K562 (cell line): ENCODE data around the gene GRIPAP1. TPM values are rescaled to one million over a fixed set of nuclear protein-coding genes. Genes with fewer than 3 reads are reported as not detected.

Experiments used
- PYGO2 ChIP-seq: fragments of 450-650 bp; IDR thresholded peaks from 2 replicates; pipeline ENCODE4 v1.6.1; 2016; ENCODE audit warnings: mild to moderate bottlenecking, missing genetic modification characterization, moderate library complexity, missing compliant biosample characterization
- SPI1 ChIP-seq: IDR thresholded peaks from 2 replicates; pipeline ENCODE4 v1.6.1; 2011; ENCODE audit warnings: low read depth, low read length, control low read depth, borderline replicate concordance
- TCF3 ChIP-seq: sonication (generic); formaldehyde crosslinking; IDR thresholded peaks from 2 replicates; pipeline ENCODE4 v1.4.0; 2020; ENCODE audit warnings: mild to moderate bottlenecking, missing genetic modification reagents
- polyA plus RNA-seq, 8 experiments: library from polyadenylated mRNA; depleted of rRNA in 4 of 8; stranded (reverse) in 5 of 8; unstranded in 3 of 8; fragments of >200 nt; fragmentation: Nextera tagmentation in 2 of 8; fragmentation: Illumina TruSeq in 1 of 8; extraction: Ambion mirVana in 2 of 8; extraction: Trizol in 1 of 8; gene quantifications; 2 replicates each; pipeline versions ENCODE4 v1.2.1 to v1.2.3, GENCODE V29; 2011 to 2014; ENCODE audit warnings: inconsistent platforms in 1 of 8, missing spikeins in 1 of 8
- total RNA-seq, 7 experiments: library from RNA; depleted of rRNA in 6 of 7; stranded (reverse); fragments of >200 nt in 6 of 7; fragmentation: Illumina TruSeq in 2 of 7; extraction: Trizol in 2 of 7; gene quantifications; 2 replicates each; pipeline versions ENCODE4 v1.2.1 to v1.2.3, GENCODE V29; 2011 to 2021; ENCODE audit warnings: low replicate concordance in 1 of 7
- TF ChIP-seq, protein P1 (sequence below), 2 experiments: fragments of 450-650 bp in 1 of 2; sonication (generic) in 1 of 2; formaldehyde crosslinking in 1 of 2; IDR thresholded peaks; 2 replicates each; pipeline versions ENCODE4 v1.7.1 to v1.9.0; 2016 to 2022; ENCODE audit warnings: inconsistent platforms in 1 of 2, mild to moderate bottlenecking in 1 of 2, missing genetic modification reagents in 1 of 2
- TF ChIP-seq, protein P2 (sequence below): fragments of 250-450 bp; sonication (Bioruptor Pico); IDR thresholded peaks from 2 replicates; pipeline ENCODE4 v1.5.0; 2022; ENCODE audit warnings: mild to moderate bottlenecking
- TF ChIP-seq, protein P3 (sequence below): fragments of 250-450 bp; sonication (Bioruptor Pico); IDR thresholded peaks from 2 replicates; pipeline ENCODE4 v1.5.0; 2021; ENCODE audit warnings: mild to moderate bottlenecking, borderline replicate concordance

GRIPAP1 gene
- total and polyA plus RNA-seq, 9 of the 15 experiments (the other 6 are each of a cell fraction or from before 2014, with no cell fraction given): 4.1 to 41.6 (median 24.0) TPM

DNA sequence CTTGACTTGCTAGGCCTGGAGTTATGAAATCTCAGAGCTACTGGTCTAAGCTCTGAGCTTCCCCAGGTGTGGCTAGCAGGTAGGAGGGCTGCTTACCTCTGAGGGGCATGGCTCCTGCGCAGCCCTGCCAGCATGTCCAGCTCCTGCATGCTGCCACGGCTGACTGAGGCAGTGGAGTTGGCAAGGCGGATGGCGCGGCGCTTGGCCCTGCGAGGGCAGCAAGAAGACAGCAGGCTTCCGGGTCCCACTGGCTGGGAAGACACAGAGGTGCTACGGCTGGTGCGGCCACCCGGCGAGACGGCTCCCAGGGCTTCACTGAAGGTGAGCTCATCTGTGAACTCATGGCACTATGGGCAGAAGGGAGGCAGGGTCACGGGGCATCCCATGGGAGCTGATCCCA lies 36.1 kb downstream of the GRIPAP1 start (continued):
- TF ChIP-seq, protein P1, sequence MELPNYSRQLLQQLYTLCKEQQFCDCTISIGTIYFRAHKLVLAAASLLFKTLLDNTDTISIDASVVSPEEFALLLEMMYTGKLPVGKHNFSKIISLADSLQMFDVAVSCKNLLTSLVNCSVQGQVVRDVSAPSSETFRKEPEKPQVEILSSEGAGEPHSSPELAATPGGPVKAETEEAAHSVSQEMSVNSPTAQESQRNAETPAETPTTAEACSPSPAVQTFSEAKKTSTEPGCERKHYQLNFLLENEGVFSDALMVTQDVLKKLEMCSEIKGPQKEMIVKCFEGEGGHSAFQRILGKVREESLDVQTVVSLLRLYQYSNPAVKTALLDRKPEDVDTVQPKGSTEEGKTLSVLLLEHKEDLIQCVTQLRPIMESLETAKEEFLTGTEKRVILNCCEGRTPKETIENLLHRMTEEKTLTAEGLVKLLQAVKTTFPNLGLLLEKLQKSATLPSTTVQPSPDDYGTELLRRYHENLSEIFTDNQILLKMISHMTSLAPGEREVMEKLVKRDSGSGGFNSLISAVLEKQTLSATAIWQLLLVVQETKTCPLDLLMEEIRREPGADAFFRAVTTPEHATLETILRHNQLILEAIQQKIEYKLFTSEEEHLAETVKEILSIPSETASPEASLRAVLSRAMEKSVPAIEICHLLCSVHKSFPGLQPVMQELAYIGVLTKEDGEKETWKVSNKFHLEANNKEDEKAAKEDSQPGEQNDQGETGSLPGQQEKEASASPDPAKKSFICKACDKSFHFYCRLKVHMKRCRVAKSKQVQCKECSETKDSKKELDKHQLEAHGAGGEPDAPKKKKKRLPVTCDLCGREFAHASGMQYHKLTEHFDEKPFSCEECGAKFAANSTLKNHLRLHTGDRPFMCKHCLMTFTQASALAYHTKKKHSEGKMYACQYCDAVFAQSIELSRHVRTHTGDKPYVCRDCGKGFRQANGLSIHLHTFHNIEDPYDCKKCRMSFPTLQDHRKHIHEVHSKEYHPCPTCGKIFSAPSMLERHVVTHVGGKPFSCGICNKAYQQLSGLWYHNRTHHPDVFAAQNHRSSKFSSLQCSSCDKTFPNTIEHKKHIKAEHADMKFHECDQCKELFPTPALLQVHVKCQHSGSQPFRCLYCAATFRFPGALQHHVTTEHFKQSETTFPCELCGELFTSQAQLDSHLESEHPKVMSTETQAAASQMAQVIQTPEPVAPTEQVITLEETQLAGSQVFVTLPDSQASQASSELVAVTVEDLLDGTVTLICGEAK (IDR thresholded peaks at IDR 0.05): no peak
- TF ChIP-seq, protein P1 (CRISPR knock-in tag; IDR thresholded peaks at IDR 0.05): no peak
- TF ChIP-seq, protein P2, sequence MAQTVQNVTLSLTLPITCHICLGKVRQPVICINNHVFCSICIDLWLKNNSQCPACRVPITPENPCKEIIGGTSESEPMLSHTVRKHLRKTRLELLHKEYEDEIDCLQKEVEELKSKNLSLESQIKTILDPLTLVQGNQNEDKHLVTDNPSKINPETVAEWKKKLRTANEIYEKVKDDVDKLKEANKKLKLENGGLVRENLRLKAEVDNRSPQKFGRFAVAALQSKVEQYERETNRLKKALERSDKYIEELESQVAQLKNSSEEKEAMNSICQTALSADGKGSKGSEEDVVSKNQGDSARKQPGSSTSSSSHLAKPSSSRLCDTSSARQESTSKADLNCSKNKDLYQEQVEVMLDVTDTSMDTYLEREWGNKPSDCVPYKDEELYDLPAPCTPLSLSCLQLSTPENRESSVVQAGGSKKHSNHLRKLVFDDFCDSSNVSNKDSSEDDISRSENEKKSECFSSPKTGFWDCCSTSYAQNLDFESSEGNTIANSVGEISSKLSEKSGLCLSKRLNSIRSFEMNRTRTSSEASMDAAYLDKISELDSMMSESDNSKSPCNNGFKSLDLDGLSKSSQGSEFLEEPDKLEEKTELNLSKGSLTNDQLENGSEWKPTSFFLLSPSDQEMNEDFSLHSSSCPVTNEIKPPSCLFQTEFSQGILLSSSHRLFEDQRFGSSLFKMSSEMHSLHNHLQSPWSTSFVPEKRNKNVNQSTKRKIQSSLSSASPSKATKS (CRISPR knock-in tag): no peak
- TF ChIP-seq, protein P3, sequence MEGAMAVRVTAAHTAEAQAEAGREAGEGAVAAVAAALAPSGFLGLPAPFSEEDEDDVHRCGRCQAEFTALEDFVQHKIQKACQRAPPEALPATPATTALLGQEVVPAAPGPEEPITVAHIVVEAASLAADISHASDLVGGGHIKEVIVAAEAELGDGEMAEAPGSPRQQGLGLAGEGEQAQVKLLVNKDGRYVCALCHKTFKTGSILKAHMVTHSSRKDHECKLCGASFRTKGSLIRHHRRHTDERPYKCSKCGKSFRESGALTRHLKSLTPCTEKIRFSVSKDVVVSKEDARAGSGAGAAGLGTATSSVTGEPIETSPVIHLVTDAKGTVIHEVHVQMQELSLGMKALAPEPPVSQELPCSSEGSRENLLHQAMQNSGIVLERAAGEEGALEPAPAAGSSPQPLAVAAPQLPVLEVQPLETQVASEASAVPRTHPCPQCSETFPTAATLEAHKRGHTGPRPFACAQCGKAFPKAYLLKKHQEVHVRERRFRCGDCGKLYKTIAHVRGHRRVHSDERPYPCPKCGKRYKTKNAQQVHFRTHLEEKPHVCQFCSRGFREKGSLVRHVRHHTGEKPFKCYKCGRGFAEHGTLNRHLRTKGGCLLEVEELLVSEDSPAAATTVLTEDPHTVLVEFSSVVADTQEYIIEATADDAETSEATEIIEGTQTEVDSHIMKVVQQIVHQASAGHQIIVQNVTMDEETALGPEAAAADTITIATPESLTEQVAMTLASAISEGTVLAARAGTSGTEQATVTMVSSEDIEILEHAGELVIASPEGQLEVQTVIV (CRISPR knock-in tag): no peak
- TF ChIP-seq TCF3 (CRISPR knock-in tag): no peak
- no peak for TF ChIP-seq PYGO2
- no peak for TF ChIP-seq SPI1
